ENCODE data around the gene NEAT1. TPM values are rescaled to one million over a fixed set of nuclear protein-coding genes. Genes with fewer than 3 reads are reported as not detected.
A peak's percentile ranks its signal among the peaks of the same experiment; 100 is the strongest.

Gene NEAT1
- total RNA-seq, 1 donor from 2014 or later: 668 TPM

- peak; percentile 99 for DNase-seq (ENCODE audit: low spot score)
- intact Hi-C loops (cut with DNase I): loop anchor here (5.0 kb wide), 1 partner anchor 52 kb away; no protein-coding TSS in a partner anchor
These were observed 3.7 kb upstream of the NEAT1 start for GRCh38 chr11:65418681-65419459.

GRCh38 chr11:65419460-65419771 lies 3.2 kb upstream of the NEAT1 start:
- intact Hi-C loops (cut with DNase I): loop anchor here (5.0 kb wide), 1 partner anchor 52 kb away; no protein-coding TSS in a partner anchor
- DNase-seq (ENCODE audit: low spot score): peak; percentile 75

- DNase-seq (ENCODE audit: low spot score): peak; percentile 97
- intact Hi-C loops (cut with DNase I): loop anchor here (5.0 kb wide), 1 partner anchor 53 kb away; no protein-coding TSS in a partner anchor
These were observed 2.7 kb upstream of the NEAT1 start for GRCh38 chr11:65419772-65420481.

- no peak for DNase-seq (ENCODE audit: low spot score)
- intact Hi-C loops (cut with DNase I): no loop called here
These were observed 2.1 kb upstream of the NEAT1 start for GRCh38 chr11:65420506-65420905.

- intact Hi-C loops (cut with DNase I): no loop called here
- peak; percentile 97 for DNase-seq (ENCODE audit: low spot score)
These were observed 1.4 kb upstream of the NEAT1 start for GRCh38 chr11:65420979-65421793.

GRCh38 chr11:65421794-65422632 lies 585 bp upstream of the NEAT1 start:
- peak; percentile 99 for DNase-seq (ENCODE audit: low spot score)
- intact Hi-C loops (cut with DNase I): loop anchor here (1.0 kb wide), 1 partner anchor 75 kb away; no protein-coding TSS in a partner anchor

GRCh38 chr11:65423516-65424204 lies 1.1 kb downstream of the NEAT1 start:
- peak; percentile 73 for DNase-seq (ENCODE audit: low spot score)
- intact Hi-C loops (cut with DNase I): no loop called here

GRCh38 chr11:65424205-65425104 lies 1.9 kb downstream of the NEAT1 start:
- peak; percentile 84 for DNase-seq (ENCODE audit: low spot score)
- intact Hi-C loops (cut with DNase I): no loop called here

- DNase-seq (ENCODE audit: low spot score): peak; percentile 81
- intact Hi-C loops (cut with DNase I): no loop called here
These were observed 2.7 kb downstream of the NEAT1 start for GRCh38 chr11:65425105-65425970.

- peak; percentile 31 for DNase-seq (ENCODE audit: low spot score)
- intact Hi-C loops (cut with DNase I): no loop called here
These were observed 3.6 kb downstream of the NEAT1 start for GRCh38 chr11:65425971-65426838.

- peak; percentile 74 for DNase-seq (ENCODE audit: low spot score)
- intact Hi-C loops (cut with DNase I): no loop called here
These were observed 4.5 kb downstream of the NEAT1 start for GRCh38 chr11:65426839-65427690.

GRCh38 chr11:65427691-65428577 lies 5.3 kb downstream of the NEAT1 start:
- peak; percentile 75 for DNase-seq (ENCODE audit: low spot score)
- intact Hi-C loops (cut with DNase I): no loop called here

- DNase-seq (ENCODE audit: low spot score): peak; percentile 76
- intact Hi-C loops (cut with DNase I): no loop called here
These were observed 6.0 kb downstream of the NEAT1 start for GRCh38 chr11:65428578-65429067.

Measured in cardiac septum (tissue), 1 donor.